GM12878 (cell line): ENCODE measurements around the gene SORBS1. TPM values are rescaled to one million over a fixed set of nuclear protein-coding genes. Genes with fewer than 3 reads are reported as not detected.

ENCODE experiments used
- ATAC-seq: fragments of 200-7000 bp; cut with Tn5 transposase; 3 replicates; pipeline ENCODE4 v1.9.1; 2020; ENCODE audit warnings: mild to moderate bottlenecking, moderate library complexity
- BruUV-seq: library from RNA; stranded (reverse); fragments of 400-500 nt; replicated peaks from 2 replicates; lab custom pipeline; 2021; lab: Mats Ljungman, UMichigan
- CTCF ChIA-PET: fragments of 300-600 bp; sonication (Branson Sonifier 250); formaldehyde crosslinking; extraction: SDS; loops from one replicate; lab custom pipeline; 2021; ENCODE audit warnings: inconsistent platforms; lab: Yijun Ruan, JAX
- POLR2A ChIA-PET: fragments of 350-600 bp; formaldehyde crosslinking; extraction: SDS; loops from one replicate; lab custom pipeline; 2021; ENCODE audit warnings: inconsistent platforms; lab: Charles Lee
- RAD21 ChIA-PET: fragments of 300-600 bp; sonication (Branson Sonifier 250); formaldehyde crosslinking; loops from one replicate; lab custom pipeline; 2023; ENCODE audit warnings: antibody characterized with exemption; ENCODE audit not compliant: unreplicated experiment; lab: Charles Lee
- SMC1A ChIA-PET: fragments of 300-600 bp; sonication (Branson Sonifier 250); formaldehyde crosslinking; loops from one replicate; lab custom pipeline; 2023; ENCODE audit not compliant: unreplicated experiment, uncharacterized antibody; lab: Charles Lee
- DNase-seq: peaks from one replicate; pipeline ENCODE4 v3.0.0-alpha.2; 2011; ENCODE audit warnings: low read depth, low spot score
- FAIRE-seq: peaks from 3 replicates; lab custom pipeline; 2011; peaks lifted over from hg19 to GRCh38; lab: Jason Lieb, UNC
- H2AFZ ChIP-seq: 2 replicates; pipeline ENCODE4 v1.6.0; 2011; ENCODE audit warnings: low read depth, low read length, control low read depth; ENCODE audit not compliant: control insufficient read depth
- H3K27ac ChIP-seq: 2 replicates; pipeline ENCODE4 v1.5.1; 2011; ENCODE audit warnings: control low read depth; ENCODE audit not compliant: control insufficient read depth, insufficient read depth
- H3K27me3 ChIP-seq, 2 experiments: replicated peaks in 1 of 2; 2 replicates each; pipeline versions ENCODE4 v1.6.0 to v1.6.1; 2011; ENCODE audit warnings: low read length in 1 of 2; ENCODE audit not compliant: control insufficient read depth in 2 of 2, insufficient read depth in 2 of 2
- H3K36me3 ChIP-seq, 2 experiments: 2 replicates each; pipeline ENCODE4 v1.5.1; 2011; ENCODE audit warnings: low read length in 1 of 2; ENCODE audit not compliant: control insufficient read depth in 2 of 2, insufficient read depth in 2 of 2
- H3K4me1 ChIP-seq: 2 replicates; pipeline ENCODE4 v1.6.1; 2011; ENCODE audit warnings: mild to moderate bottlenecking, low read length, moderate library complexity, mixed read lengths; ENCODE audit not compliant: control insufficient read depth, insufficient read depth
- H3K4me2 ChIP-seq: 2 replicates; pipeline ENCODE4 v1.6.0; 2011; ENCODE audit warnings: control low read depth; ENCODE audit not compliant: control insufficient read depth, insufficient read depth
- H3K4me3 ChIP-seq: fragments of 200-600 bp; sonication (generic); 2 replicates; pipeline ENCODE4 v1.5.1; 2016
- H3K79me2 ChIP-seq: 2 replicates; pipeline ENCODE4 v1.6.0; 2011; ENCODE audit warnings: low read length; ENCODE audit not compliant: control insufficient read depth, insufficient read depth
- H3K9ac ChIP-seq: 2 replicates; pipeline ENCODE4 v1.8.0; 2011; ENCODE audit warnings: low read length, control low read depth, mixed read lengths; ENCODE audit not compliant: control insufficient read depth, insufficient read depth
- H3K9me3 ChIP-seq: replicated peaks from 3 replicates; pipeline ENCODE4 v1.5.1; 2011; ENCODE audit warnings: mild to moderate bottlenecking, low read length; ENCODE audit not compliant: control insufficient read depth, insufficient read depth
- H4K20me1 ChIP-seq: 2 replicates; pipeline ENCODE4 v1.6.0; 2011; ENCODE audit not compliant: control insufficient read depth, insufficient read depth
- ATF3 ChIP-seq: IDR thresholded peaks from 2 replicates; pipeline ENCODE4 v1.6.1; 2011; ENCODE audit warnings: low read depth, mild to moderate bottlenecking, low read length, moderate library complexity, borderline replicate concordance; ENCODE audit errors: extremely low read depth
- BRCA1 ChIP-seq: IDR thresholded peaks from 2 replicates; pipeline ENCODE4 v1.6.1; 2011; ENCODE audit warnings: low read depth, low read length, improper control_type of control experiment
- CREB1 ChIP-seq: IDR thresholded peaks from 2 replicates; pipeline ENCODE4 v1.6.1; 2012; ENCODE audit warnings: low read depth, mild to moderate bottlenecking, inconsistent platforms
- ETV6 ChIP-seq, 2 experiments: fragments of 450-650 bp in 1 of 2; IDR thresholded peaks in 1 of 2; conservative IDR thresholded peaks in 1 of 2; 2 replicates each; pipeline ENCODE4 v1.6.1; 2014; ENCODE audit warnings: antibody characterized with exemption in 1 of 2, borderline replicate concordance in 1 of 2, low read depth in 1 of 2, mild to moderate bottlenecking in 1 of 2, moderate library complexity in 1 of 2
- EZH2 ChIP-seq: IDR thresholded peaks from 2 replicates; pipeline ENCODE4 v1.6.1; 2012; ENCODE audit warnings: low read depth, mild to moderate bottlenecking, control low read depth, inconsistent platforms, low read length, borderline replicate concordance; ENCODE audit not compliant: control insufficient read depth
- HDAC2 ChIP-seq: fragments of 200-600 bp; sonication (generic); IDR thresholded peaks from 2 replicates; pipeline ENCODE4 v1.6.1; 2017
- HDGF ChIP-seq: fragments of 450-650 bp; IDR thresholded peaks from 2 replicates; pipeline ENCODE4 v1.6.1; 2016; ENCODE audit warnings: antibody characterized with exemption
- MEF2A ChIP-seq: IDR thresholded peaks from 2 replicates; pipeline ENCODE4 v1.6.1; 2011; ENCODE audit warnings: low read depth, mild to moderate bottlenecking, low read length, moderate library complexity; ENCODE audit not compliant: insufficient read depth
- NFYB ChIP-seq: IDR thresholded peaks from 2 replicates; pipeline ENCODE4 v1.6.1; 2011; ENCODE audit warnings: low read depth, mild to moderate bottlenecking, low read length, improper control_type of control experiment, moderate library complexity; ENCODE audit not compliant: insufficient read depth
- NR2C1 ChIP-seq: fragments of 450-650 bp; IDR thresholded peaks from 2 replicates; pipeline ENCODE4 v1.6.1; 2017; ENCODE audit warnings: antibody characterized with exemption, mild to moderate bottlenecking, moderate library complexity
- PAX8 ChIP-seq: fragments of 450-650 bp; IDR thresholded peaks from 2 replicates; pipeline ENCODE4 v1.6.1; 2017; ENCODE audit warnings: mild to moderate bottlenecking, moderate library complexity
- POLR2AphosphoS5 ChIP-seq: IDR thresholded peaks from 2 replicates; pipeline ENCODE4 v1.6.1; 2011; ENCODE audit warnings: mild to moderate bottlenecking, low read length, inconsistent platforms
- RUNX3 ChIP-seq: IDR thresholded peaks from 2 replicates; pipeline ENCODE4 v1.6.1; 2012; ENCODE audit warnings: low read length, inconsistent platforms
- SMAD5 ChIP-seq: IDR thresholded peaks from 2 replicates; pipeline ENCODE4 v1.6.1; 2016; ENCODE audit warnings: antibody characterized with exemption, low read depth
- SREBF2 ChIP-seq: IDR thresholded peaks from 2 replicates; pipeline ENCODE4 v1.6.1; 2012; ENCODE audit warnings: mild to moderate bottlenecking, low read length
- TBL1XR1 ChIP-seq: IDR thresholded peaks from 2 replicates; pipeline ENCODE4 v1.6.1; 2012; ENCODE audit warnings: low read depth, low read length, improper control_type of control experiment
- ZBED1 ChIP-seq: IDR thresholded peaks from 2 replicates; pipeline ENCODE4 v1.6.1; 2016; ENCODE audit warnings: borderline replicate concordance
- ZNF274 ChIP-seq: IDR thresholded peaks from one replicate; pipeline ENCODE4 v1.8.0; 2011; ENCODE audit not compliant: insufficient read length, insufficient read depth
- WGBS: methylation state at CpG from one replicate; pipeline ENCODE4 v1.1.6; 2016; ENCODE audit warnings: low lambda C conversion rate; ENCODE audit not compliant: insufficient replicate concordance, insufficient coverage; ENCODE audit errors: missing lambda C conversion rate; 5-methylcytosine and 5-hydroxymethylcytosine counted together
- in situ Hi-C: fragments of 300-500 bp; cut with MboI; formaldehyde crosslinking; loops from 9 replicates; pipeline ENCODE4 v1.14.3; 2018; ENCODE audit warnings: mixed read lengths
- intact Hi-C: fragments of 100-400 bp; cut with micrococcal nuclease; formaldehyde crosslinking; loops from one replicate; pipeline ENCODE4 v1.14.2; 2022; ENCODE audit not compliant: unreplicated experiment
- polyA plus RNA-seq, 11 experiments: library from polyadenylated mRNA; depleted of rRNA in 4 of 11; unstranded in 6 of 11; stranded (reverse) in 5 of 11; fragments of >200 nt; fragmentation: Nextera tagmentation in 4 of 11; fragmentation: Illumina TruSeq in 1 of 11; extraction: Ambion mirVana in 4 of 11; extraction: Trizol in 1 of 11; gene quantifications; 1 replicate in 1 of 11; 2 replicates in 10 of 11; pipeline versions ENCODE4 v1.2.1 to v1.2.3, GENCODE V29; 2011 to 2016; ENCODE audit warnings: inconsistent platforms in 2 of 11, missing spikeins in 2 of 11, low read depth in 1 of 11
- total RNA-seq, 4 experiments: library from RNA; depleted of rRNA in 3 of 4; stranded (reverse); fragments of >200 nt in 3 of 4; fragmentation: Illumina TruSeq in 1 of 4; extraction: Trizol in 1 of 4; gene quantifications; 2 replicates each; pipeline versions ENCODE4 v1.2.1 to v1.2.3, GENCODE V29; 2013 to 2021
- TF ChIP-seq, protein P1 (sequence below): fragments of 450-650 bp; conservative IDR thresholded peaks from 2 replicates; pipeline ENCODE4 v1.6.1; 2017; ENCODE audit warnings: mild to moderate bottlenecking, moderate library complexity
- TF ChIP-seq, protein P2 (sequence below): IDR thresholded peaks from 2 replicates; pipeline ENCODE4 v1.6.1; 2012; ENCODE audit warnings: low read length, inconsistent platforms

The SORBS1 gene
- total and polyA plus RNA-seq, 10 of the 15 experiments (the other 5 are each of a cell fraction or from before 2014, with no cell fraction given) = 0.13 to 0.75 (median 0.39) TPM

GRCh38 chr10:95438781-95439180, 122.4 kb downstream of the SORBS1 start:
- intact Hi-C loops = no loop called here

More at GRCh38 chr10:95438781-95439180, 122.4 kb downstream of the SORBS1 start:
- H3K4me1 ChIP-seq = peaks cover 9% of the 10 kb centered on the region
- H3K79me2 ChIP-seq = no peaks in the 10 kb centered on the region
- DNase-seq = no peak
- no peak overlapping the region for H3K9ac ChIP-seq
- TF ChIP-seq RUNX3 (no peak), TBL1XR1 (no peak), HDAC2 (no peak), BRCA1 (no peak), SREBF2 (no peak), PAX8 (no peak), ZNF274 (no peak), ETV6 (conservative IDR thresholded peaks at IDR 0.05 in 1 of 2, IDR thresholded peaks at IDR 0.05 in 1 of 2; ENCODE audit: borderline replicate concordance in 1 of 2, low read depth in 1 of 2) (no peak), SMAD5 (no peak), ATF3 (no peak), HDGF (no peak), MEF2A (no peak), ZBED1 (no peak), NFYB (no peak), CREB1 (no peak), NR2C1 (no peak), EZH2 (no peak), POLR2AphosphoS5 (no peak)
- TF ChIP-seq, protein P1, sequence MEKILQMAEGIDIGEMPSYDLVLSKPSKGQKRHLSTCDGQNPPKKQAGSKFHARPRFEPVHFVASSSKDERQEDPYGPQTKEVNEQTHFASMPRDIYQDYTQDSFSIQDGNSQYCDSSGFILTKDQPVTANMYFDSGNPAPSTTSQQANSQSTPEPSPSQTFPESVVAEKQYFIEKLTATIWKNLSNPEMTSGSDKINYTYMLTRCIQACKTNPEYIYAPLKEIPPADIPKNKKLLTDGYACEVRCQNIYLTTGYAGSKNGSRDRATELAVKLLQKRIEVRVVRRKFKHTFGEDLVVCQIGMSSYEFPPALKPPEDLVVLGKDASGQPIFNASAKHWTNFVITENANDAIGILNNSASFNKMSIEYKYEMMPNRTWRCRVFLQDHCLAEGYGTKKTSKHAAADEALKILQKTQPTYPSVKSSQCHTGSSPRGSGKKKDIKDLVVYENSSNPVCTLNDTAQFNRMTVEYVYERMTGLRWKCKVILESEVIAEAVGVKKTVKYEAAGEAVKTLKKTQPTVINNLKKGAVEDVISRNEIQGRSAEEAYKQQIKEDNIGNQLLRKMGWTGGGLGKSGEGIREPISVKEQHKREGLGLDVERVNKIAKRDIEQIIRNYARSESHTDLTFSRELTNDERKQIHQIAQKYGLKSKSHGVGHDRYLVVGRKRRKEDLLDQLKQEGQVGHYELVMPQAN = no peak
- TF ChIP-seq, protein P2, sequence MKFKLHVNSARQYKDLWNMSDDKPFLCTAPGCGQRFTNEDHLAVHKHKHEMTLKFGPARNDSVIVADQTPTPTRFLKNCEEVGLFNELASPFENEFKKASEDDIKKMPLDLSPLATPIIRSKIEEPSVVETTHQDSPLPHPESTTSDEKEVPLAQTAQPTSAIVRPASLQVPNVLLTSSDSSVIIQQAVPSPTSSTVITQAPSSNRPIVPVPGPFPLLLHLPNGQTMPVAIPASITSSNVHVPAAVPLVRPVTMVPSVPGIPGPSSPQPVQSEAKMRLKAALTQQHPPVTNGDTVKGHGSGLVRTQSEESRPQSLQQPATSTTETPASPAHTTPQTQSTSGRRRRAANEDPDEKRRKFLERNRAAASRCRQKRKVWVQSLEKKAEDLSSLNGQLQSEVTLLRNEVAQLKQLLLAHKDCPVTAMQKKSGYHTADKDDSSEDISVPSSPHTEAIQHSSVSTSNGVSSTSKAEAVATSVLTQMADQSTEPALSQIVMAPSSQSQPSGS = no peak
- no TSS peak for BruUV-seq
- H2AFZ ChIP-seq = no peak overlapping the region
- no peak for FAIRE-seq
- H3K27ac ChIP-seq = no peak overlapping the region
- POLR2A ChIA-PET = no interaction called here
- in situ Hi-C loops = no loop called here
- no peaks in the 10 kb centered on the region for H3K36me3 ChIP-seq
- RAD21 ChIA-PET = interaction anchor here (0.7 to 1.6 kb wide), 2 partner anchors 8 to 64 kb away, joined by 3 to 6 read pairs; no protein-coding TSS in a partner anchor
- H3K9me3 ChIP-seq = no peaks in the 10 kb centered on the region
- H3K27me3 ChIP-seq = peaks cover 0 to 3% of the 10 kb centered on the region in 2 experiments; a peak in 2 of 4 replicates
- H3K4me2 ChIP-seq = no peak overlapping the region
- ATAC-seq = no peak
- SMC1A ChIA-PET = interaction anchor here (1.9 to 11.5 kb wide), 2 partner anchors 9 to 63 kb away, joined by 8 to 122 read pairs; no protein-coding TSS in a partner anchor
- WGBS = 17% methylated on average over 2 of the region's 2 CpGs
- H4K20me1 ChIP-seq = no peaks in the 10 kb centered on the region
- CTCF ChIA-PET = interaction anchor here (1.2 to 11.7 kb wide), 3 partner anchors 7 to 63 kb away, joined by 5 to 204 read pairs (median 147); no protein-coding TSS in a partner anchor
- H3K4me3 ChIP-seq = no peak overlapping the region
